Hepatocyte (in vitro differentiated cells): ENCODE measurements around the gene LRRC57. TPM values are rescaled to one million over a fixed set of nuclear protein-coding genes. Genes with fewer than 3 reads are reported as not detected.

ENCODE experiments used
- DNase-seq: peaks from one replicate; pipeline ENCODE4 v3.0.0-alpha.2; 2016; ENCODE audit warnings: low spot score
- H2AFZ ChIP-seq: fragments of 200-600 bp; sonication (generic); 2 replicates; pipeline ENCODE4 v1.6.0; 2016; ENCODE audit warnings: antibody characterized with exemption, mild to moderate bottlenecking
- H3K27ac ChIP-seq: fragments of 200-600 bp; sonication (generic); 2 replicates; pipeline ENCODE4 v1.5.1; 2016; ENCODE audit warnings: mild to moderate bottlenecking
- H3K27me3 ChIP-seq: fragments of 200-600 bp; sonication (generic); 2 replicates; pipeline ENCODE4 v1.6.1; 2016
- H3K36me3 ChIP-seq: fragments of 200-600 bp; sonication (generic); replicated peaks from 2 replicates; pipeline ENCODE4 v1.5.1; 2016; ENCODE audit warnings: low read depth; ENCODE audit not compliant: insufficient read depth
- H3K4me1 ChIP-seq: fragments of 200-600 bp; sonication (generic); 2 replicates; pipeline ENCODE4 v1.5.1; 2016; ENCODE audit warnings: mild to moderate bottlenecking, moderate library complexity; ENCODE audit not compliant: insufficient read depth
- H3K4me2 ChIP-seq: fragments of 200-600 bp; sonication (generic); 2 replicates; pipeline ENCODE4 v1.6.0; 2016
- H3K4me3 ChIP-seq: fragments of 200-600 bp; sonication (generic); 2 replicates; pipeline ENCODE4 v1.5.1; 2016; ENCODE audit warnings: mild to moderate bottlenecking
- H3K79me2 ChIP-seq: fragments of 200-600 bp; sonication (generic); 2 replicates; pipeline ENCODE4 v1.6.0; 2017; ENCODE audit warnings: mild to moderate bottlenecking
- H3K9me2 ChIP-seq: fragments of 200-600 bp; sonication (generic); replicated peaks from 2 replicates; pipeline ENCODE4 v1.6.0; 2017; ENCODE audit warnings: mild to moderate bottlenecking; ENCODE audit not compliant: insufficient read depth
- H3K9me3 ChIP-seq: fragments of 200-600 bp; sonication (generic); 2 replicates; pipeline ENCODE4 v1.5.1; 2016; ENCODE audit warnings: low read depth, mild to moderate bottlenecking
- H4K20me1 ChIP-seq: fragments of 200-600 bp; sonication (generic); 2 replicates; pipeline ENCODE4 v1.6.0; 2016; ENCODE audit warnings: mild to moderate bottlenecking; ENCODE audit not compliant: insufficient read depth, poor library complexity, severe bottlenecking
- EZH2 ChIP-seq: fragments of 200-600 bp; sonication (generic); IDR thresholded peaks from 2 replicates; pipeline ENCODE4 v1.6.1; 2016; ENCODE audit warnings: antibody characterized with exemption, mild to moderate bottlenecking, borderline replicate concordance
- EZH2phosphoT487 ChIP-seq: fragments of 200-600 bp; sonication (generic); IDR thresholded peaks from one replicate; pipeline ENCODE4 v1.6.1; 2018; ENCODE audit warnings: antibody characterized with exemption, mild to moderate bottlenecking, low read depth, moderate library complexity; ENCODE audit not compliant: unreplicated experiment, severe bottlenecking
- WGBS: methylation state at CpG from one replicate; pipeline ENCODE4 v1.1.6; 2016; ENCODE audit warnings: low lambda C conversion rate; ENCODE audit errors: missing lambda C conversion rate; 5-methylcytosine and 5-hydroxymethylcytosine counted together
- polyA plus RNA-seq: library from polyadenylated mRNA; unstranded; fragments of >200 nt; fragmentation: Nextera tagmentation; extraction: Ambion mirVana; gene quantifications from 2 replicates; pipeline ENCODE4 v1.2.1, GENCODE V29; 2016
- total RNA-seq: library from RNA; depleted of rRNA; stranded (reverse); fragments of >200 nt; gene quantifications from 2 replicates; pipeline ENCODE4 v1.2.3, GENCODE V29; 2014
- TF ChIP-seq, protein P1 (sequence below): fragments of 200-600 bp; sonication (generic); IDR thresholded peaks from 2 replicates; pipeline ENCODE4 v1.5.1; 2016; ENCODE audit warnings: antibody characterized with exemption, mild to moderate bottlenecking; ENCODE audit not compliant: poor library complexity

LRRC57 gene
- total and polyA plus RNA-seq, 2 experiments from 2014 or later, result 13.7 to 19.6 TPM

GRCh38 chr15:42504631-42505030 is 44.0 kb downstream of the LRRC57 start:
- no peaks in the 10 kb centered on the region for H4K20me1 ChIP-seq
- peaks cover 4% of the 10 kb centered on the region for H3K4me1 ChIP-seq
- H3K79me2 ChIP-seq, result peaks cover 87% of the 10 kb centered on the region
- no peaks in the 10 kb centered on the region for H3K9me3 ChIP-seq
- no peaks in the 10 kb centered on the region for H3K27me3 ChIP-seq
- H3K9me2 ChIP-seq, result no peaks in the 10 kb centered on the region
- no peak overlapping the region for H2AFZ ChIP-seq
- H3K36me3 ChIP-seq, result no peaks in the 10 kb centered on the region
- H3K4me2 ChIP-seq, result no peak overlapping the region
- no peak for TF ChIP-seq EZH2
- TF ChIP-seq EZH2phosphoT487, result no peak
- TF ChIP-seq, protein P1, sequence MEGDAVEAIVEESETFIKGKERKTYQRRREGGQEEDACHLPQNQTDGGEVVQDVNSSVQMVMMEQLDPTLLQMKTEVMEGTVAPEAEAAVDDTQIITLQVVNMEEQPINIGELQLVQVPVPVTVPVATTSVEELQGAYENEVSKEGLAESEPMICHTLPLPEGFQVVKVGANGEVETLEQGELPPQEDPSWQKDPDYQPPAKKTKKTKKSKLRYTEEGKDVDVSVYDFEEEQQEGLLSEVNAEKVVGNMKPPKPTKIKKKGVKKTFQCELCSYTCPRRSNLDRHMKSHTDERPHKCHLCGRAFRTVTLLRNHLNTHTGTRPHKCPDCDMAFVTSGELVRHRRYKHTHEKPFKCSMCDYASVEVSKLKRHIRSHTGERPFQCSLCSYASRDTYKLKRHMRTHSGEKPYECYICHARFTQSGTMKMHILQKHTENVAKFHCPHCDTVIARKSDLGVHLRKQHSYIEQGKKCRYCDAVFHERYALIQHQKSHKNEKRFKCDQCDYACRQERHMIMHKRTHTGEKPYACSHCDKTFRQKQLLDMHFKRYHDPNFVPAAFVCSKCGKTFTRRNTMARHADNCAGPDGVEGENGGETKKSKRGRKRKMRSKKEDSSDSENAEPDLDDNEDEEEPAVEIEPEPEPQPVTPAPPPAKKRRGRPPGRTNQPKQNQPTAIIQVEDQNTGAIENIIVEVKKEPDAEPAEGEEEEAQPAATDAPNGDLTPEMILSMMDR, result no peak
- 91% methylated on average over 3 of the region's 3 CpGs for WGBS
- H3K27ac ChIP-seq, result no peak overlapping the region
- DNase-seq, result no peak
- H3K4me3 ChIP-seq, result no peak overlapping the region

- Histone ChIP-seq H3K4me2 (no peak overlapping the region), H2AFZ (no peak overlapping the region), H3K4me1 (peaks cover 11% of the 10 kb centered on the region), H3K27ac (no peak overlapping the region), H3K9me3 (no peaks in the 10 kb centered on the region), H3K36me3 (no peaks in the 10 kb centered on the region), H3K79me2 (peaks cover 83% of the 10 kb centered on the region), H3K9me2 (no peaks in the 10 kb centered on the region), H3K4me3 (no peak overlapping the region), H4K20me1 (no peaks in the 10 kb centered on the region), H3K27me3 (no peaks in the 10 kb centered on the region)
- 100% methylated on average over 1 of the region's 1 CpG for WGBS
- no peak for DNase-seq
- TF ChIP-seq EZH2 (no peak), EZH2phosphoT487 (no peak)
- TF ChIP-seq, protein P1, result no peak
Measured at GRCh38 chr15:42503825-42504224, 44.8 kb downstream of the LRRC57 start.

DNA sequence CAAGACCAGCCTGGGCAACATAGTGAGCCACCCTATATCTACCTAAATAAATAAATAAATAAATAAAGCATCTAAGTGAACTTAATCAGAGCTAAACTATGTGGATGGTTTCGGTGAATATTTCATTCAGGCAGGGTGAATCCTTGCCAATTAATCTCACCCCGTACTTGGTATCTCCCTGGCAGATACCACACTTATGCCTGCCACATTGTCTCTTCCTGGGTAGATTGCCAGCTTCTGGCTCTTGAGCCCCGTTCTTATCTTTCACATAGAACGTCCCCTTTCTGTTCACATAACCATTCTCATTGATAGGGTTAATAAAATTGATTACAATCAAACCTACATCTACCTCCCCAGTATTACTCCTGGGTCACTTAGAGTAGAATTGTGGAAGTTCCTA is 46.1 kb downstream of the LRRC57 start:
- DNase-seq, result no peak
- Histone ChIP-seq H3K4me2 (no peak overlapping the region), H2AFZ (no peak overlapping the region), H3K9me2 (no peaks in the 10 kb centered on the region), H3K27ac (no peak overlapping the region), H3K79me2 (peaks cover 87% of the 10 kb centered on the region), H4K20me1 (no peaks in the 10 kb centered on the region), H3K9me3 (no peaks in the 10 kb centered on the region), H3K4me1 (peaks cover 20% of the 10 kb centered on the region), H3K4me3 (no peak overlapping the region), H3K27me3 (no peaks in the 10 kb centered on the region), H3K36me3 (no peaks in the 10 kb centered on the region)
- WGBS, result 96% methylated on average over 4 of the region's 4 CpGs
- TF ChIP-seq, protein P1, result no peak
- TF ChIP-seq EZH2 (no peak), EZH2phosphoT487 (no peak)
